ENCODE results near the gene PRSS57.

GRCh38 chr19:722553-723101, 27.4 kb upstream of the PRSS57 start:
- no peak for TF ChIP-seq CTCF (conservative IDR thresholded peaks at IDR 0.05; ENCODE audit: low read depth, low read length)
- no peak for TF ChIP-seq EZH2 (IDR thresholded peaks at IDR 0.05; ENCODE audit: borderline replicate concordance, low read depth, low read length, poor library complexity, severe bottlenecking)

Data from A673 (cell line).